HepG2 (cell line): ENCODE measurements around the gene TSN. TPM values are rescaled to one million over a fixed set of nuclear protein-coding genes. Genes with fewer than 3 reads are reported as not detected.
A peak's percentile ranks its signal among the peaks of the same experiment; 100 is the strongest.
"Not testable (repeated sequence)": the region's sequence is repeated elsewhere in the genome, so short reads cannot be mapped to it uniquely, and the experiment has no call there.

Experiments used
- ATAC-seq: fragments of 200-7000 bp; cut with Tn5 transposase; 3 replicates; pipeline ENCODE4 v1.9.1; 2020; ENCODE audit warnings: mild to moderate bottlenecking, moderate library complexity
- BruUV-seq: library from RNA; stranded (reverse); fragments of 400-500 nt; replicated peaks from 2 replicates; lab custom pipeline; 2021; lab: Mats Ljungman, UMichigan
- CTCF ChIA-PET: fragments of 300-600 bp; formaldehyde crosslinking; extraction: SDS; loops from one replicate; lab custom pipeline; 2021; ENCODE audit warnings: low total read pairs, inconsistent platforms, low intra/inter-chr PET ratio; lab: Yijun Ruan, JAX
- POLR2A ChIA-PET: fragments of 350-600 bp; sonication (Branson Sonifier 250); formaldehyde crosslinking; loops from one replicate; lab custom pipeline; 2020; ENCODE audit warnings: antibody characterized with exemption, inconsistent platforms; lab: Yijun Ruan, JAX
- DNase-seq: peaks from one replicate; pipeline ENCODE4 v3.0.0-alpha.2; 2015; ENCODE audit warnings: low spot score
- FAIRE-seq: peaks from 3 replicates; lab custom pipeline; 2011; peaks lifted over from hg19 to GRCh38; lab: Jason Lieb, UNC
- H2AFZ ChIP-seq: one replicate; pipeline ENCODE4 v1.6.1; 2011; ENCODE audit warnings: low read length, inconsistent platforms
- H3K27ac ChIP-seq: fragments of 300-600 bp; 3 replicates; pipeline ENCODE4 v1.8.0; 2011; ENCODE audit warnings: mixed run types, mild to moderate bottlenecking, mixed read lengths, low read length, inconsistent platforms; ENCODE audit not compliant: insufficient read depth; ENCODE audit errors: extremely low read length
- H3K27me3 ChIP-seq, 2 experiments: fragments of 200-600 bp in 1 of 2; 2 replicates in 1 of 2; 3 replicates in 1 of 2; pipeline versions ENCODE4 v1.6.0 to v1.8.0; 2011; ENCODE audit warnings: low read length in 2 of 2, mild to moderate bottlenecking in 2 of 2, moderate library complexity in 2 of 2, inconsistent platforms in 1 of 2; ENCODE audit not compliant: insufficient read depth in 2 of 2, control insufficient read depth in 1 of 2
- H3K36me3 ChIP-seq, 2 experiments: fragments of 200-600 bp in 1 of 2; replicated peaks in 1 of 2; 2 replicates in 1 of 2; 3 replicates in 1 of 2; pipeline versions ENCODE4 v1.5.1 to v1.8.0; 2011; ENCODE audit warnings: low read length in 2 of 2, inconsistent platforms in 1 of 2; ENCODE audit not compliant: insufficient read depth in 2 of 2, control insufficient read depth in 1 of 2
- H3K4me1 ChIP-seq: 2 replicates; pipeline ENCODE4 v1.5.1; 2012; ENCODE audit warnings: low read length, inconsistent platforms; ENCODE audit not compliant: insufficient read depth
- H3K4me2 ChIP-seq: 2 replicates; pipeline ENCODE4 v1.6.0; 2011; ENCODE audit warnings: low read depth, low read length, inconsistent platforms
- H3K4me3 ChIP-seq, 3 experiments: fragments of 200-600 bp in 1 of 3; sonication (generic), shearing (Covaris generic) in 1 of 3; replicated peaks in 1 of 3; 2 replicates each; pipeline ENCODE4 v1.5.1; 2011 to 2016; ENCODE audit warnings: low read length in 3 of 3, inconsistent platforms in 2 of 3, low read depth in 2 of 3, mild to moderate bottlenecking in 2 of 3, control low read depth in 1 of 3, mixed read lengths in 1 of 3; ENCODE audit not compliant: insufficient read depth in 1 of 3
- H3K79me2 ChIP-seq: one replicate; pipeline ENCODE4 v1.6.1; 2011; ENCODE audit warnings: low read length, inconsistent platforms; ENCODE audit not compliant: insufficient read depth
- H3K9ac ChIP-seq: 2 replicates; pipeline ENCODE4 v1.6.0; 2011; ENCODE audit warnings: mild to moderate bottlenecking, low read depth, low read length, inconsistent platforms; ENCODE audit not compliant: insufficient read depth
- H3K9me3 ChIP-seq: 2 replicates; pipeline ENCODE4 v1.5.1; 2012; ENCODE audit warnings: mild to moderate bottlenecking, low read length
- H4K20me1 ChIP-seq: 2 replicates; pipeline ENCODE4 v1.6.0; 2011; ENCODE audit warnings: inconsistent platforms, mild to moderate bottlenecking, low read length, moderate library complexity; ENCODE audit not compliant: insufficient read depth
- ATF4 ChIP-seq, 2 experiments: fragments of 450-650 bp in 1 of 2; sonication (generic) in 1 of 2; formaldehyde crosslinking; IDR thresholded peaks; 2 replicates each; pipeline versions ENCODE4 v1.5.0 to v1.8.0; 2020 to 2022; ENCODE audit warnings: mild to moderate bottlenecking in 1 of 2, missing genetic modification reagents in 1 of 2
- CEBPG ChIP-seq: IDR thresholded peaks from 2 replicates; pipeline ENCODE4 v1.6.1; 2016
- FOXA1 ChIP-seq, 2 experiments: fragments of 450-650 bp in 1 of 2; sonication (generic) in 1 of 2; formaldehyde crosslinking in 1 of 2; IDR thresholded peaks; 2 replicates each; pipeline versions ENCODE4 v1.4.0 to v1.6.1; 2016 to 2020; ENCODE audit warnings: missing genetic modification reagents in 1 of 2
- GFI1 ChIP-seq: sonication (generic); formaldehyde crosslinking; IDR thresholded peaks from 2 replicates; pipeline ENCODE4 v1.5.0; 2020; ENCODE audit warnings: missing genetic modification reagents, mild to moderate bottlenecking, borderline replicate concordance
- ZFP37 ChIP-seq: sonication (generic); formaldehyde crosslinking; IDR thresholded peaks from 2 replicates; pipeline ENCODE4 v1.4.0; 2020; ENCODE audit warnings: missing genetic modification reagents, borderline replicate concordance
- WGBS: methylation state at CpG from one replicate; pipeline ENCODE4 v1.1.6; 2017; ENCODE audit warnings: low lambda C conversion rate; 5-methylcytosine and 5-hydroxymethylcytosine counted together
- in situ Hi-C: cut with HindIII; loops from 2 replicates; pipeline ENCODE4 v1.10.0; 2017; ENCODE audit warnings: low pct_unique_long_range_greater_than_20kb; ENCODE audit not compliant: extremely low pct_ligation_motif_present
- intact Hi-C: fragments of 100-400 bp; cut with micrococcal nuclease; formaldehyde crosslinking; loops from one replicate; pipeline ENCODE4 v1.10.0; 2022; ENCODE audit not compliant: unreplicated experiment
- polyA plus RNA-seq, 8 experiments: library from polyadenylated mRNA; depleted of rRNA in 3 of 8; stranded (reverse) in 7 of 8; unstranded in 1 of 8; fragments of >200 nt; fragmentation: Illumina TruSeq in 4 of 8; extraction: Trizol in 4 of 8; gene quantifications; 2 replicates each; pipeline versions ENCODE4 v1.2.1 to v1.2.3, GENCODE V29; 2011 to 2016; ENCODE audit warnings: low read depth in 4 of 8, missing spikeins in 1 of 8, mixed read lengths in 1 of 8; ENCODE audit not compliant: insufficient read depth in 1 of 8
- total RNA-seq, 5 experiments: library from RNA; depleted of rRNA; stranded (reverse); fragments of >200 nt; fragmentation: Illumina TruSeq; extraction: Trizol; gene quantifications; 2 replicates each; pipeline ENCODE4 v1.2.3, GENCODE V29; 2016; ENCODE audit warnings: low read depth in 1 of 5
- TF ChIP-seq, protein P1 (sequence below): sonication (generic); formaldehyde crosslinking; IDR thresholded peaks from 2 replicates; pipeline ENCODE4 v1.4.0; 2020; ENCODE audit warnings: missing genetic modification reagents, mild to moderate bottlenecking, borderline replicate concordance

TSN gene
- total and polyA plus RNA-seq, 2 of the 13 experiments (the other 11 are each of a cell fraction or from before 2014, with no cell fraction given): 56.4 to 115 TPM

DNA sequence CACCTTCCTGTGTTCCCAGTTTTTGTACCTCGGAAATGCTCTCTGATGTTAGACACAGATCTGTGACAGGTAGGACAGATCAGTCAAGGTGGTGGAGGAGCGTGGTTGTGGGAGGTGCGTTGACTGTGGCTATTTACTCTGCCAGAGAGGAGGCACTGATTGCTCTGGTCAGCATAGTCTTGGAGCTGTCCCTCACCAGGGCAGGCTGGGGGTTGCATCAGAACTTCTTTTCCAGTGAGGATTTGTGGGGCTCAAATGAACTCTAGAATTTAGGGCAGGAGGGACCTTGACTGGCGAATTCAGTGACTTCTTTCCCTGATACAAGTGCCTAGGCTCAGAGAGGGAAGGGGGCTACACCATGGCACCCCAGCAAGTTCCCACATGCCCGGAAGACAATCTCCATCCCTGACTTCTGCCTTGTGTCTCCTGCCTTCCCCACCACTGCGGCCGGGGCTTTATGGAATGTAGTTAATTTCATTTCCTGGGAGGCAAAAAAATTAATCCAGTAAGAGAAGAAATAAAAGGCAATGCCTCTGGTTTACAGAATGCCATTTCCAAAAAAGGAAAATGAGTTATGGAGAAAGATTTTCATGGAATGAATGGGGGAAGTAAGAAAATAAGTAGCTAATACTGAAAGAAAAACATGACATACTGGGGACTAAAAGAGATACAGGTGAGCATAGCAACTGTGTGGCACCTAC, 44.8 kb upstream of the TSN start:
- peak; percentile 37 for TF ChIP-seq CEBPG
- TF ChIP-seq ATF4 (CRISPR knock-in tag; IDR thresholded peaks at IDR 0.05): peak in 1 of 2 experiments; percentile 63; a peak in 1 of 4 replicates
- TF ChIP-seq GFI1 (CRISPR knock-in tag): peak; percentile 71; the same call in 1 of the 2 replicates
- TF ChIP-seq, protein P1, sequence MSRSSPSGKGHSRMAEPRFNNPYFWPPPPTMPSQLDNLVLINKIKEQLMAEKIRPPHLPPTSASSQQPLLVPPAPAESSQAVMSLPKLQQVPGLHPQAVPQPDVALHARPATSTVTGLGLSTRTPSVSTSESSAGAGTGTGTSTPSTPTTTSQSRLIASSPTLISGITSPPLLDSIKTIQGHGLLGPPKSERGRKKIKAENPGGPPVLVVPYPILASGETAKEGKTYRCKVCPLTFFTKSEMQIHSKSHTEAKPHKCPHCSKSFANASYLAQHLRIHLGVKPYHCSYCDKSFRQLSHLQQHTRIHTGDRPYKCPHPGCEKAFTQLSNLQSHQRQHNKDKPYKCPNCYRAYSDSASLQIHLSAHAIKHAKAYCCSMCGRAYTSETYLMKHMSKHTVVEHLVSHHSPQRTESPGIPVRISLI (CRISPR knock-in tag): no peak
- no peak for TF ChIP-seq ZFP37 (CRISPR knock-in tag)
- no peak for TF ChIP-seq FOXA1 (IDR thresholded peaks at IDR 0.05)
- TF ChIP-seq FOXA1 (CRISPR knock-in tag; IDR thresholded peaks at IDR 0.05): peak; percentile 49
- intact Hi-C loops: no loop called here
- H3K79me2 ChIP-seq: no peaks in the 10 kb centered on the region
- ChIA-PET CTCF (no interaction called here), POLR2A (interaction anchor here (0.6 to 0.9 kb wide), 2 partner anchors 10 to 180 kb away, joined by 3 to 6 read pairs; partner anchors contain the start of gene RNU4ATAC)
- H4K20me1 ChIP-seq: no peaks in the 10 kb centered on the region
- H3K27ac ChIP-seq: no peak overlapping the region
- in situ Hi-C loops: loop anchor here (10.0 kb wide), 1 partner anchor 116 kb away; no protein-coding TSS in a partner anchor
- H3K27me3 ChIP-seq: peaks cover 1 to 26% of the 10 kb centered on the region in 2 experiments; a peak in 3 of 5 replicates
- no peak overlapping the region for H3K4me2 ChIP-seq
- peaks cover 55% of the 10 kb centered on the region for H3K4me1 ChIP-seq
- no peak overlapping the region for H3K4me3 ChIP-seq
- H3K9me3 ChIP-seq: no peaks in the 10 kb centered on the region
- FAIRE-seq (no peak), DNase-seq (no peak), ATAC-seq (peak; percentile 40)
- H3K36me3 ChIP-seq: no peaks in the 10 kb centered on the region
- H2AFZ ChIP-seq: no peak overlapping the region
- WGBS: 25% methylated on average over 7 of the region's 7 CpGs
- H3K9ac ChIP-seq: no peak overlapping the region
- BruUV-seq: no TSS peak

DNA sequence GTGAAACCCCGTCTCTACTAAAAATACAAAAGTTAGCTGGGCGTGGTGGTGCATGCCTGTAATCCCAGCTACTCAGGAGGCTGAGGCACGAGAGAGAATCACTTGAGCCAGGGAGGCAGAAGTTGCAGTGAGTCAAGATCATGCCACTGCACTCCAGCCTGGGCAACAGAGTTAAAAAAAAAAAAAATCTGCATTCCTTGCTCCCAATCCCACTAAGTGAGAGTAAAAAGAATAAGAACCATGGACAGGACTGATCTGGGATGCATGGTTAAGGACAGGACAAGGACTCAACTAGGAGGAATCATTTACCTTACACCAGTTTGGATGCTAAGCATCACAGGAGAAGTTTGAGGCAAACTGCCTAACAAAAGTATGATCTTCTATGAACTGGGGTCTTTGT, 44.0 kb upstream of the TSN start:
- ATAC-seq, H2AFZ ChIP-seq, CTCF ChIA-PET, FAIRE-seq, intact Hi-C loops, DNase-seq, H3K4me2 ChIP-seq, BruUV-seq, H3K27ac ChIP-seq, H3K9me3 ChIP-seq, H3K4me3 ChIP-seq, H3K79me2 ChIP-seq, H4K20me1 ChIP-seq, H3K9ac ChIP-seq, H3K36me3 ChIP-seq: not testable (repeated sequence)
- H3K4me1 ChIP-seq: peaks cover 47% of the 10 kb centered on the region
- POLR2A ChIA-PET: interaction anchor here (0.9 kb wide), 1 partner anchor 181 kb away, joined by 6 read pairs; the partner anchor contains the start of gene RNU4ATAC
- H3K27me3 ChIP-seq: peaks cover 1 to 26% of the 10 kb centered on the region in 2 experiments; a peak in 3 of 5 replicates
- in situ Hi-C loops: loop anchor here (10.0 kb wide), 1 partner anchor 117 kb away; no protein-coding TSS in a partner anchor
- WGBS: 42% methylated on average over 3 of the region's 3 CpGs
